ENCODE results near the gene ALDH3B2.
A peak's percentile ranks its signal among the peaks of the same experiment; 100 is the strongest.
"Not testable (repeated sequence)": the region's sequence is repeated elsewhere in the genome, so short reads cannot be mapped to it uniquely, and the experiment has no call there.

The ALDH3B2 gene

DNA sequence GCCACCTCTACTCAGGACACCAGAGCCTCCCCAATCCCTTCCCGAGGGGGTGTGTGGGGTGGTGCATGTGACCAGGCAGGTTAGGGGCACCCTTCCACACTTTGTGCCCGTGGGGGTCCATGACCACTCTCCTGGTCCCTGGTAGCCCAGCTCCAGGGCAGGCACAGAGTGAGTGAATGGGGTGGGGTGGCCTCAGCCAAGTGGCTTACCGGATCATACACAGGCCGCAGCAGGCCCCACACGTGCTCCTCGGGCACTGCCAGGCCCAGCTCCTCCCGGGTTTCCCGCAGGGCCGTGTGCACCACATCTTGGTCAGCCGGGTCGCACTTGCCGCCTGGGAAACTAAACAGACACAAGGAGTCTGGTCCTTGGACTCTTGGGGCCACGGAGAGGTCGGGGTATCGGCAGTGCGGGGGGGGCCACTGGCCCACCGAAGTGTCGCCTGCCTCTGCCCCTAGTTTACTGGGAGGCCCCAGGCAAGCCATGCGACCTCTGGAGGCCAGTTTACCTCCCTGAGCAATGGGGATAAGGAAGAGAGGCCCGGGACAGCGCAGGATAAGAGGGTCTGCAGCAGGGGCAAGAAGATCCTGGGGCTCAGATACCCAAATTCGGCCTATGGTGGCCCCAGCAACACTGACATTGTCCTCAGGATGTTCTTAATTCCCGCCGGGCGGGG, 45.6 kb downstream of the ALDH3B2 start:
- no peak for DNase-seq

DNA sequence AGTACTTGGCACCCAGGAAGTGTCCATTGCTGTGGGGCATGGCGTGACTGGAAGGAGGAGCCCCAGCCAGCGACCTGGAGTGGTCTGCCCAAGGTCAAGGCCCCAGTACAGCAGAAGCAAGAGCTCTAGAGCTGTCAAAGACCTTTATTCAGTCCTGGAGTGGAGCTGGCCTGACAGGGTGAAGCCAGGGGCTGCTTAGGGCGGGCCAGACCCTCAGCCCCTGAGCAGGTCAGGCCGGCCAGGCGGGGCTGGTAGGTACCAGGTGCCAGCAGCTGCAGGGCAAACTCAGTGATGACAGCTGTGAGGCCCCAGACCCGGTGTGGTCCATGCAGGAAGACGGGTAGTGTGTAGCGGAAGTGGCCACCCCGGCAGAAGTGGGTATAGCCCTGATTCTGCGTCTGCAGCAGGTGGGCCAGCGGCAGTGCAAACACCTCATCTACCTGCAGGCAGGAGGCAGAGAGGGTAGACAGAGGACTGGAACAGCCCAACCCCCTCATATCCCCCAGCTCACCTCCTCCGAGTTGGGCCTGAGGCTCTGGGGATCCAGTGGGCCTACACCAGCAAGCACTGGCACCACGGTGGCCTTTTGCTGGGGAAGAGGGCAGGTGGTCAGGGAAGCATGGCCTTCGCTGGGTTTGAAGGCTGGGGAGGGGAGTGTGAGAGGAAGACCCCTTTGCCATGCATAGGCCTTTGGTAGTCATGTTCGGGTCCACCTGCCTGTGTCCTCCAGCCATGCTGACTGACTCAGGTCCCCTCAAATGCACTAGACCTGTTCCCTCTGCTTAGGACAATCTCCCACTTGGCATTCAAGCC, 46.4 kb downstream of the ALDH3B2 start:
- no peak for DNase-seq

DNA sequence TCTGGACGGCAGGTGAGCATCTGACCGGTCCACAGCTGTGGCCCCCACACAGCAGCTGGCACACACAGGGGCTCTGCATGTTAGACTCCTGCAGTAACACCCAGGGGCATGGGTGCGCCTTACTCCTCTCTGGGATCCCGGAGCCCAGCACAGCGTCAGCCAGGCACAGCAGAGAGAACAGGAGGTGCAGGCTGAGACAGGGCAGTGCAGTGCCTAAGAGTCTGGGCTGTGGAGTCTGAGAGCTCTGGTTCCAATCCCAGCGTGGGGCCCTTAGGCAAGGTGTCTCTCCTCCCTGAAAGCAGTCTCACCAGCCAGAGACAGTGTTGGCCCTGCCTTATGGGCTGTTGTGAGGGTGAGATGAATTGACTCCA, 47.0 kb downstream of the ALDH3B2 start:
- DNase-seq: no peak

DNA sequence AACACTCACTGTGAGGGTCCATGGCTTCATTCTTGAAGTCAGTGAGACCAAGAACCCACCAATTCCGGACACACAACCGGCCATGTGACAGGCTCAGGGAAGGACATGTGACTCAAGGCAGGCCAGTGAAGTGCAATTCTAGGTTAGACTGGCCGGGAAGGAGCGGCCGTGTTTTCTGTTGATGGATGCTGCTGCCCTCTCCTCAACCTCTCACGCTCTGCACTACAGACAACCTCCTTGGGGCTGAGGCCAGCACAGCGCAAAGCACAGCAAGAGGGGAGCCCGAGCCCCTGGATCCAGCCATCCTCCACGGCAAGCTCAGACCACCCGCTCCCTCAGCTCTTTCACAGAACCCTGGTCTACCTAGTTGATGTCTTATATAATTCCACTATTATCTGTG, 47.5 kb downstream of the ALDH3B2 start:
- DNase-seq: no peak

DNA sequence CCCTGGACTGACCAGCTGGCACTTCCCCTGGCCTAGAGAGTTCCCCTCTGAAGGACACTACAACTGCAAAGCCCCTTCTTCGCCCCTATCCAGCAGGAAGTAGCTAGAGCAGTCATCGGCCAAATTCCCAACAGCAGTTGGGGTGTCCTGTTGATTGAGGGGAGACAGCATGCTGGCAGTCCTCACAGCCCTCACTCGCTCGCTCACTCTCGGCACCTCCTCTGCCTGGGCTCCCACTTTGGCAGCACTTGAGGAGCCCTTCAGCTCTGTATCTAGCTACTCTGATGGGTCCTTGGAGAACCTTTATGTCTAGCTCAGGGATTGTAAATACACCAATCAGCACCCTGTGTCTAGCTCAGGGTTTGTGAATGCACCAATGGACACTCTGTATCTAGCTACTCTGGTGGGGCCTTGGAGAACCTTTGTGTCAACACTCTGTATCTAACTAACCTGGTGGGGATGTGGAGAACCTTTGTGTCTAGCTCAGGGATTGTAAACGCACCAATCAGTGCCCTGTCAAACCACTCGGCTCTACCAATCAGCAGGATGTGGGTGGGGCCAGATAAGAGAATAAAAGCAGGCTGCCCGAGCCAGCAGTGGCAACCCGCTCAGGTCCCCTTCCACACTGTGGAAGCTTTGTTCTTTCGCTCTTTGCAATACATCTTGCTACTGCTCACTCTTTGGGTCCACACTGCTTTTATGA, 48.1 kb downstream of the ALDH3B2 start:
- DNase-seq: not testable (repeated sequence)

DNA sequence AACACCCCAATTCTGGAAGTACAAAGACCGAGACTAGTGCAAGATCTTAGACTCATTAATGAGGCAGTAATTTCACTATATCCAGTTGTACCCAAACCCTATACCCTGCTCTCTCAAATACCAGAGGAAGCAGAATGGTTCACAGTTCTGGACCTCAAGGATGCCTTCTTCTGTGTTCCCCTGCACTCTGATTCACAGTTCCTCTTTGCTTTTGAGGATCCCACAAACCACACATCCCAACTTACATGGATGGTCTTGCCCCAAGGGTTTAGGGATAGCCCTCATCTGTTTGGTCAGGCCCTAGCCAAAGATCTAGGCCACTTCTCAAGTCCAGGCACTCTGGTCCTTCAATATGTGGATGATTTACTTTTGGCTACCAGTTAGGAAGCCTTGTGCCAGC, 50.6 kb downstream of the ALDH3B2 start:
- DNase-seq: not testable (repeated sequence)

DNA sequence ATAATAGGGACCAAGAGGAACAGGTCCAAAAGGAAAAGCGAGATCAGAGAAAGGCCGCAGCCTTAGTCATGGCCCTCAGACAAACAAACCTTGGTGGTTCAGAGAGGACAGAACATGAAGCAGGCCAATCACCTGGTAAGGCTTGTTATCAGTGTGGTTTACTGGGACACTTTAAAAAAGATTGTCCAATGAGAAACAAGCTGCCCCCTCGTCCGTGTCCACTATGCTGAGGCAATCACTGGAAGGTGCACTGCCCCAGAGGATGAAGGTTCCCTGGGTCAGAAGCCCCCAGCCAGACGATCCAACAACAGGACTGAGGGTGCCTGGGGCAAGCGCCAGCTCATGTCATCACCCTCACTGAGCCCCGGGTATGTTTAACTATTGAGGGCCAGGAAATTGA, 51.5 kb downstream of the ALDH3B2 start:
- not testable (repeated sequence) for DNase-seq

DNA sequence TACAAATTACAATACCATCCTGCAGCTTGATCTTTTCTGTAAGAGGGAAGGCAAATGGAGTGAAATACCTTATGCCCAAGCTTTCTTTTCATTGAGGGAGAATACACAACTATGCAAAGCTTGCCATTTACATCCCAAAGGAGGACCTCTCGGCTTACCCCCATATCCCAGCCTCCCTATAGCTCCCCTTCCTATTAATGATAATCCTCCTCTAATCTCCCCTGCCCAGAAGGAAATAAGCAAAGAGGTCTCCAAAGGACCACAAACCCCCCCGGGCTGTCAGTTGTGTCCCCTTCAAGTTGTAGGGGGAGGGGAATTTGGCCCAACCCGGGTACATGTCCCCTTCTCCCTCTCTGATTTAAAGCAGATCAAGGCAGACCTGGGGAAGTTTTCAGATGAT, 52.5 kb downstream of the ALDH3B2 start:
- DNase-seq: not testable (repeated sequence)

DNA sequence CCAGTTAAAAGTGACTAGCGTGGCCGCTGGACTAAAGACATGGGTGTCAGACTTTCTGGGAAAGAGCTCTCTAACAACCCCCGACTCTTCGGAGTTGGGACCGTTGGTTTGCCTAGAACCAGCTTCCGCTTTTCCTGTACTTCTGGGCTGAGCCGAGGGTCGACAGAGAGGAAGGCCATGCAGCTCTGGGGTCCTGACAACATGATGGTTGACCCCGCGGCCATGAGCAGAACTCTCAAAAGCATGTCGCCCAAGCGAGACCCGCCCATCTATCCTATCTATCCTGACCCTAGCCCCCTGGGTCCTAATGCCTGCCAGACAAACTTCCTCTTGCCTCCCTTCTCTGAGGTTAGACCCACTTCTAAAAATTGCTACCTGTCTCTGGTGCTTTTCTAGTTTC, 53.8 kb downstream of the ALDH3B2 start:
- not testable (repeated sequence) for DNase-seq

DNA sequence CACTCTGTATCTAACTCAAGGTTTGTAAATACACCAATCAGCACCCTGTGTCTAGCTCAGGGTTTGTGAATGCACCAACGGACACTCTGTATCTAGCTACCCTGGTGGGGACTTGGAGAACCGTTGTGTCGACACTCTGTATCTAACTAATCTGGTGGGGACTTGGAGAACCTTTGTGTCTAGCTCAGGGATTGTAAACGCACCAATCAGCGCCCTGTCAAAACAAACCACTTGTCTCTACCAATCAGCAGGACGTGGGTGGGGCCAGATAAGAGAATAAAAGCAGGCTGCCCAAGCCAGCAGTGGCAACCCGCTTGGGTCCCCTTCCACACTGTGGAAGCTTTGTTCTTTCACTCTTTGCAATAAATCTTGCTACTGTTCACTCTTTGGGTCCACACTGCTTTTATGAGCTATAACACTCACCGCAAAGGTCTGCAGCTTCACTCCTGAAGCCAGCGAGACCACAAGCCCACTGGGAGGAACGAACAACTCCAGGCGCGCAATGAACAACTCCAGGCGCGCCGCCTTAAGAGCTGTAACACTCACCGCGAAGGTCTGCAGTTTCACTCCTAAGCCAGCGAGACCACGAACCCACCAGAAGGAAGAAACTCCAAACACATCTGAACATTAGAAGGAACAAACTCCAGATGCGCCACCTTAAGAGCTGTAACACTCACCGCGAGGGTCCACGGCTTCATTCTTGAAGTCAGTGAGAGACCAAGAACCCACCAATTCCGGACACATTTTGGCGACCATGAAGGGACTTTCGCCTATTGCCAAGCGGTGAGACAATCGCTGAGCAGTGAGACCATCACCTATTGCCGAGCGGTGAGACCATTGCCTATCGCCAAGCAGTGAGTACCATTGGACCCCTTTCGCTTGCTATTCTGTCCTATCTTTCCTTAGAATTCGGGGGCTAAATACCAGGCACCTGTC, 54.5 kb downstream of the ALDH3B2 start:
- DNase-seq: not testable (repeated sequence)

DNA sequence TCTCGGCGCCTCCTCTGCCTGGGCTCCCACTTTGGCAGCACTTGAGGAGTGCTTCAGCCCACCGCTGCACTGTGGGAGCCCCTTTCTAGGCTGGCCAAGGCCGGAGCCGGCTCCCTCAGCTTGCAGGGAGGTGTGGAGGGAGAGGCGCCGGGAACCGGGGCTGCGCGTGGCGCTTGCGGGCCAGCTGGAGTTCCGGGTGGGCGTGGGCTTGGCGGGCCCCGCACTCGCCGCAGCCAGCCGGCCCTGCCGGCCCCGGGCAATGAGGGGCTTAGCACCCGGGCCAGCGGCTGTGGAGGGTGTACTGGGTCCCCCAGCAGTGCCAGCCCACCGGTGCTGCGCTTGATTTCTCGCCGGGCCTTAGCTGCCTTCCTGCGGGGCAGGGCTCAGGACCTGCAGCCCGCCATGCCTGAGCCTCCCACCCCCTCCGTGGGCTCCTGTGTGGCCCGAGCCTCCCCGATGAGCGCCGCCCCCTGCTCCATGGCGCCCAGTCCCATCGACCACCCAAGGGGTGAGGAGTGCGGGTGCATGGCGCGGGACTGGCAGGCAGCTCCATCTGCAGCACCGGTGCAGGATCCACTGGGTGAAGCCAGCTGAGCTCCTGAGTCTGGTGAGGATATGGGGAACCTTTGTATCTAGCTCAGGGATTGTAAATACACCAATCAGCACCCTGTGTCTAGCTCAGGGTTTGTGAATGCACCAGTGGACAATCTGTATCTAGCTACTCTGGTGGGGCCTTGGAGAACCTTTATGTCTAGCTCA, 55.3 kb downstream of the ALDH3B2 start:
- DNase-seq: not testable (repeated sequence)

DNA sequence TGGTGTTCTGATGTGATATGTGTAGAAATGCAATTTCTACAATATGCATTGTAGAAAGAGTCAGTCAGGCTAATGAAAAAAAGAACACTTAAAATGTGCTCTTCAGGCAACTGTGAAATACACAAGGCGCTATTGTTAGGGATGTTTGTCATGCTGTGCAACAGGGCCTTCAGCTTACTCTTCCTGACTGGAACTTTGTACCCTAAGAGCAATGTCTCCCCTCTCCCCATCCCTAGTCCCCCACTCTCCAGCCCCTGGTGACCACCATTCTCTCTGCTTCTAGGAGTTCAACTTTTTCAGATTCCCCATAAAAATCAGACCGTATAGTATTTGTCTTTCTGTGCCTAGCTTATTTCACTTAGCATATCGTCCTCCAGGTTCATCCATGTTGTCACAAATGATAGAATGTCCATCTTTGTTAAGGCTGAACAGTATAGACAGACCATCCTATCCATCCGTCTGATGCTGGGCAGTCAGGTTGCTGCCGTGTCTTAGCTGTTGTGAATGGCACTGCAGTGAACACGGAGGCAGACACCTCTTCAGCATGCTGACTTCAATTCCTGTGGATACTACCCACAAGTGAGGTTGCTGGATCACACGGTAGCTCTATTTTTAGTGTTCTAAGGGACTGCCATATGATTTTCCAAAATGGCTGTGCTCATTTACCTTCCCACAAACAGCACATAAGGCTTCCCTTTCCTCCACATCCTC, 57.0 kb downstream of the ALDH3B2 start:
- DNase-seq: no peak

DNA sequence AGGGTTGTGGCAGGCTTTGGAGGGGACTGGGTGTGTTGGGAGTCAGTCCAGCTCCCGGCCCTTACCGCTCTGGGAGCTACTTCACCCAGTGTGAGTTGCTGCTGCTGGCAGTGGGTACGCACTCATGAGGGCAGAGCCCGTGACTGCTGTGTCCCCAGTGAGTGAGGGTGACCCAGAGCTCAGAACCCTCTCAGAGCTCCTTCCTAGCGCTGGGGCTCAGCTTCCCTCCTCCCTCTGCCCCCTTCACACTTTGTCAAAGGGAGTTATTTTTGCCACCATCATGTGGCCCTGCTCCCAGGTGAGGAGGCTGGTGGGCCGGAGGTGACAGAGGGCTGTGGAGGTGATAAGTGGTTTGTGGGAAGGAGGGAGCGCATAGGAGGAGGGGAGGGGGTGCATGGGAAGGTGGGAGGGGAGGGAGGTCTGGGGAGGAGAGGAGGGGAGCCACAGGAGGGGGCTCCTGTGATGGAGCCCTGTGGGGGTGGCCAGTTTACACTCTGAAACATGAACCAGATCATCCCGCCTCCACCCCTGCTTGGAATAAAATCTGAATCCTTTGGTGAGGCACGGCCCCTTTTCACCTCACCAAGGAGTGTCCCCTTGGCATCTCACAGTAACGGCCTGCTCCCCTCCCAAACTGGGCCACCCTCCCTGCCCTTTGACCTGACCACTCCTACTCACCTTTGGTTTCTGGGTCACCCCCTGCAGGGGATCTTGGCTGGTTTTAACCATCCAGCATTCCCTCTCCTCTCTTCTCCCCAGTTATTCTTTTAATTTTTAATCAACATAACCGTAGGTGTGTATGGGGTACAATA, 57.8 kb downstream of the ALDH3B2 start:
- DNase-seq: no peak

DNA sequence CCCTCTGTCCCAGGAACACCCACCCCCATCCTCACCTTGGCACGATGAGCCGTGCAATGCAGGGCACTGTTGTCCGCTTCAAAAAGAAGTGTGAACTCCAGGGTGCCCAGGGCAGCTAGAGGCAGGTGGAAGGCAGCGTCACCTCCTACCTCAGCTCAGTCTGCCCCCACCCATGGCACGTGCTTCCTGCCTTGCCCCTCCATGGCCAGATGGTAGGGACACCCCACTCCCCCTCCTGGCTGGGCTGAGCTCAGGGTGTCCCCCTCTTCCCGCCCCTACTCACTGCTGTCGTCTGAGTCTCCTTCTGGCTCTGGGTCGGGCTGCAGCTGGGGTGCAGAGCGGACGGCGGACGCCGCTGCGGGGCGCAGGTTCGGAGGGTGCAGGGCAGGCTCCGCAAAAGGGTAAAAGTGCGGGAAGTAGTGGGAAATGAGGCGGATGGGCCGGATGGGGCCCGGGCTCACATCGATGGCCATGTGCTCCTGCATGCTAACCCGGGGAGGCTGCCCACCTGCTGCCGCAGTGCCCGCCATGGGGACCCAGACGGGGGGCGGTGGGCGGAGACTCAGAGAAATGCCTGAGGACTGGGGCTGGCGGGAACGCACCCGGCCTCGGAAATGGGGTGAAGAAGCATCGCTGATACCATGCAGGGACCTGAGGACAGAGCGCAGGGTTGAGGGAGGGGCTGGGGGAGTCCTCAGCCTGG, 58.5 kb downstream of the ALDH3B2 start:
- no peak for DNase-seq

DNA sequence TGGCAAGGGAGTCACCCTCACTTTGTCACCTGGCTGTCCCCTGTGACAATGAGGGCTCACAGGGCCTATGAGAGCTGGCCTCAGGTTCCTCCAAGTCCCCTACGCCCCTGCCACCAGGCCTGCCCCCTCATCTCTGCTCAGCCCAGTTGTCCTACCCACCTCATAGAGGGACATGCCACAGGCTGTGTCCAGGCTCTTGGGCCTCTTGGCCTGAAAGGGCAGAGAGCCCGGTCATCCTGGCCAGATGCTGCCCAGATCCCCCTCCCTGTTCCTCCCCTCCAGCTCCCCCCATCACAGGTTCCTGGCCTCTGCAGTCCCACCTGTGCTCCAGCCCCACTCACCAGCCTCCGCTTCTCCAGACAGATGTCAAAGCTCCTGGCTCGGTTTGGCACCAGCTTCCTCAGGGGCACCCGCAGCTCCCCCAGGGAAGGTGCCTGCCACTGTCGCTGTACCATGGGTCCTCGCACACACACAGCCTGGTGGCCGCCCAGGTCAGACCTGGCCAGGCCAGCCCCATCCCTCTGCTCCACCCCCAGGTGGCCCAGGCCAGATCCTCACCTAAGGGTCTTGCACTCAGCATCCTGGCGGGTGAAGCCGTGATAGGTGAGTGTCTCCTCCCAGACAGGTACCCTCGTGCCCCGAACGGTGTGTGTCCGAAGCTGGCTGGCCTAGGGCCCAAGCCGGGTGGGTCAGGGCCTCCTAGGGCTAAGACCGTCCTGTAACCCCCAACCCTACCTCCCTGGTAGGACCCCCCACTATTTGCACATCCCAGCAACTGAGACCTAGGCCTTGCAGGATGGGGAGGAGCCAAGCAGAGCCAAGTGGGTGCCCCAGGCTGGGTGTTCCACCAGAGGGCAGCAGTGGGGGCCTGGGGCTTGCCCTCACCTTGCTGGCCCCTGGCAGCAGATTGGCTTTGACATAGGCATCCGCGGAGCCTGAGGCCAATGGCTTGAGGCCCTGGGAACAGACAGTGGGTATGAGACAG, 59.4 kb downstream of the ALDH3B2 start:
- DNase-seq: no peak

DNA sequence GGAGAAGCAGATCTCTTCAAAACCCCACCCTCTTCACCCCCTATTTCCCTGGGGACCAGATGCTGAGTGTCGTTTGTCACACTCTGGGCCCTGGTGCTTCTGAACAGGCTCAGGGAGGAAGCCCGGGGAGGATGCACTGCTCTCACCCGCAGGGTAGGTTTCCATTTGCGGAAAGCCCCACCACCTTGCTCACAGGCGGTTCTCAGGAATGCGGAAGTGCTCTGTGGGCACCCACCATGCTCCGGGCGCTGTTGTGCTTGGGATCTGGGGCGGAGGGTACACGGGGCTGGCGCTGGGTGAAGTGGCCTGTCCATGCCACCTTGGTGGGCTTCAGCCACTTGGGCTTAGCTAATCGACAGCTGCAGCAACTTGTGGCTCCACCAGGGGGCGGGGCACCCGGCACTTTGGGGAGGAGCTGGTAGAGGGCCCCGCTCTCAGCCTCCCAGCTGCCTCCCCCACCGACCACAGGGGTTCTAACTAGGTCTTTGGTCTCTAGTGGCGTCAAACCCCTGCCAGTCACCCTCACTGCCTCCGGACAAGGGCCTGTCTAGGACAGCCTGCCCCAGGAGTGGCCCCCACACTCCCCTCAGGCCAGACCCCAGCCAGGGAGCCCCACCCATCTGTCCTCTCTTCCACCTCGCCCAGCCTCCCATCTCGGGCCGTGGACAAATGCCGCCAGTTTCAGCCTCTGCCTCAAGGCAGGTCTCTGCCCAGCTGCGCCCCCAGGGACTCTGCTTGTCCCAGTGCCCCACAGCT, 60.3 kb downstream of the ALDH3B2 start:
- DNase-seq: peak; percentile 62

DNA sequence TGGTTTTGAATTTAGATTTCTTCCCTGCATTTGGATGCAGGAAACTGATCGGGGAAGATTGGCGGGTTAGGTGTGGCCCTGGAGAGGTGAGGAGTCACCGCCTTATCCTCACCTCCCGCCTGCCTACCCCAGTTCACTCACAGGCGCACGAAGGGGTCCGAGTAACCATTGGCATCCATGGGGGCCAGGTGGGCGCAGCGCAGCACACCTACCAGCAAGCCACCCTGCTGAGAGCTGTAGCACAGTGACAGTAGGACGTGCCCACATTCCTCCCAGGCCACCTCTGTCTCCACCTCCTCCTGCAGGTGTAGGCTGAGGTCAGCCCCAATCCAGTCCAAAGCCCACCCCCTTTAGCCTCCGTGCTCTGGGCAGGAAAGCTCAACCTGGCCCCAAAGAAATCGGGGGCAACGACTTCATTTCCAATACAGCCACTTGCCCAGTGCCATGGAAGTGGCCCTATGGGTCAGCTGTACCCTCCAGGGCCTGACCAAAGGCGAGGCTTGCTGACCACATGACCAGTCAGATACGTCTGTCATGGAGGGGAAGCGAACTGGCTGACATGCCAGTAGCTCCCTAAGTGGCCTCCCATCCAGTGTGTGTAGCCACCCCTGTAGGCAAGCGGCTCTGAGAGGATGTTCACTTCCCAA, 61.0 kb downstream of the ALDH3B2 start:
- DNase-seq: no peak

Measured in retina (tissue), 1 donor.